HG03342 (cell line): ENCODE data around the gene LGALS7.

Experiments used
- ATAC-seq: cut with Tn5 transposase; IDR thresholded peaks from one replicate; pipeline ENCODE4 v1.9.1; 2021; ENCODE audit warnings: mild to moderate bottlenecking, moderate library complexity; ENCODE audit not compliant: unreplicated experiment

The LGALS7 gene

GRCh38 chr19:38728752-38729541, 44.4 kb downstream of the LGALS7 start:
- no peak for ATAC-seq

GRCh38 chr19:38727868-38728660, 45.3 kb downstream of the LGALS7 start:
- no peak for ATAC-seq

- no peak for ATAC-seq
These were observed 45.9 kb downstream of the LGALS7 start for GRCh38 chr19:38727306-38727867.

DNA sequence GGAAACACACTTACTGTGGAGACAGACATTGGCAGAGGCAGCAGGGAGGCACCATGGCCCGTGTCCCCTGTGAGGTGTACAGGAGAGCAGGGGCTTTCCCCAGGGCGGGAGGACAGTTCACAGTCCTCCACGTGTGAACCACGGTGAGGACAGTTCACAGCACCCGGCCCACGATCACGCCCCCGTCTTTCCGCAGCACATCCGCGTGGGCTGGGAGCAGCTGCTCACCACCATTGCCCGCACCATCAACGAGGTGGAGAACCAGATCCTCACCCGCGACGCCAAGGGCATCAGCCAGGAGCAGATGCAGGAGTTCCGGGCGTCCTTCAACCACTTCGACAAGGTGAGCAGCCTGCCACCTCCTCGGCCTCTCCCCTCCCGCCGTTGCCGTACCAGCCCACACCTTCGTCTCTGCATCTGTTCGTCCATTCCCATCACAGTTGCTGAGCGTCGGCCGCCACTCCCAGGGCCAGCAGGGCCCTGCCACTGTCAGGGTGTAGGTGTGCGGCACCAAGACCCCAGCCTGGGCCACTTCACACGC, 46.5 kb downstream of the LGALS7 start:
- ATAC-seq: no peak

DNA sequence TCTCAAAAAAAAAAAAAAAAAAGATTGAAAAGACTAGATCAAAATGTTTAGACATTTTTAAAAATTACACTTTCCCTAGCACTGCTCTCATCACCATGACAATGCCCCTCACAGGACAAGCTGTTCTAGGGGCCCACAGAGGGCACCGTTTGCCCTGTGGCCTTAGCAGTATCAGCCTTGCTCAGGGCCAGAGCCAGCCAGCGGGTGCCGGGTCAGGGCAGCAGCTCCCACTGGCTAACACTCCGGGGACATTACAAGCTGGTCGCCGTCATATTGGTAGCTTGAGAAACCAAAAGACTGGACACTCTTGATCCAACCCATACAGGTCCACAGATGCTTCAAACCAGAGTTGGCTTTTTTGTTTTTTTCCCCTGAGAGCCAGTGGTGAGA, 47.0 kb downstream of the LGALS7 start:
- no peak for ATAC-seq

- no peak for ATAC-seq
These were observed 47.6 kb downstream of the LGALS7 start for GRCh38 chr19:38725469-38726283.

DNA sequence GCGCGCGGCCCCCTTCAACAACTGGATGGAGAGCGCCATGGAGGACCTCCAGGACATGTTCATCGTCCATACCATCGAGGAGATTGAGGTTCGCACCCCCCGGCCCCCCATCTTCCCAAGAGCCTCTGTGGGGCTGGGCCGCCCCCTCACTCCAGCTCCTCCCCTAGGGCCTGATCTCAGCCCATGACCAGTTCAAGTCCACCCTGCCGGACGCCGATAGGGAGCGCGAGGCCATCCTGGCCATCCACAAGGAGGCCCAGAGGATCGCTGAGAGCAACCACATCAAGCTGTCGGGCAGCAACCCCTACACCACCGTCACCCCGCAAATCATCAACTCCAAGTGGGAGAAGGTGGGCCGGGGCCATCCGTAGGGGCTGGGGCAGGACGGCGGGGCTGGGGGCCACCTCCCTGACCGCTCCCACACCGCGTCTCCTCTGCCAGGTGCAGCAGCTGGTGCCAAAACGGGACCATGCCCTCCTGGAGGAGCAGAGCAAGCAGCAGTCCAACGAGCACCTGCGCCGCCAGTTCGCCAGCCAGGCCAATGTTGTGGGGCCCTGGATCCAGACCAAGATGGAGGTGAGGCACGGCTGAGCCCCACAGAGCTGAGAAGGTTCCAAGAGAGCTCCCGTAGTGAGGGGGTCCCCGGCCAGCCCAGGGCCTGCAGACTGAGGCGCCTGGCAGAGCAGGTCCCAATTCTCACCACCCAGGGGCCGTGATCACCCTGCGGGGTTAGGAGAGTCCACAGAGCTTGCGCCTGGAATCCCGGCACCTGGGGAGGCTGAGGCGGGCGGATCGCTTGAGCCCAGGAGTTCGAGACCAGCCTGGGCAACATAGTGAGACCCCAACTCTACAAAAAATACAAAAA, 49.1 kb downstream of the LGALS7 start:
- ATAC-seq: no peak

- ATAC-seq: no peak
These were observed 49.7 kb downstream of the LGALS7 start for GRCh38 chr19:38723606-38723965.

GRCh38 chr19:38722947-38723605, 50.2 kb downstream of the LGALS7 start:
- no peak for ATAC-seq

GRCh38 chr19:38721979-38722773, 51.1 kb downstream of the LGALS7 start:
- ATAC-seq: no peak

DNA sequence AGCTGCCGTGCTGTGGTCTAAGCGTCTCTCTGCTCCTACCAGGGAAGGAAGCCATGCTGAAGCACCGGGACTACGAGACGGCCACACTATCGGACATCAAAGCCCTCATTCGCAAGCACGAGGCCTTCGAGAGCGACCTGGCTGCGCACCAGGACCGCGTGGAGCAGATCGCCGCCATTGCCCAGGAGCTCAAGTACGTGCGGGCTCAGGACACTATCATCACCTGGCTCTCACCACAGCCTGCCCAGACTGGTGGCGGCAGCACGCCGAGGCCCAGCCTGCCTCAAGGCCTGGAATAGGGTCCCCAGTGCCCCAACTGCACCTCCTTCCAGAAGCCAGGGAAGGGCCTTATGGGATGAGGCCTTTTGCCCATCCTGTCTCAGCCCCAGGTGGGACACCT, 51.8 kb downstream of the LGALS7 start:
- no peak for ATAC-seq
